Melanocyte of skin (primary cell): ENCODE data around the gene CSN1S1. TPM values are rescaled to one million over a fixed set of nuclear protein-coding genes. Genes with fewer than 3 reads are reported as not detected.

Experiments
- total RNA-seq, 2 donors: library from RNA; depleted of rRNA; stranded (reverse); fragments of >200 nt; gene quantifications; 2 replicates each; pipeline ENCODE4 v1.2.3, GENCODE V29; 2012

The CSN1S1 gene, protein sequence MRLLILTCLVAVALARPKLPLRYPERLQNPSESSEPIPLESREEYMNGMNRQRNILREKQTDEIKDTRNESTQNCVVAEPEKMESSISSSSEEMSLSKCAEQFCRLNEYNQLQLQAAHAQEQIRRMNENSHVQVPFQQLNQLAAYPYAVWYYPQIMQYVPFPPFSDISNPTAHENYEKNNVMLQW
- total RNA-seq: not detected

GRCh38 chr4:69930768-69931167, at the start of gene CSN1S1:
Gene CSN1S1, plus strand, starts transcription at chr4:69931068. Its CDS starts 1,488 bp downstream, at chr4:69932556.

GRCh38 chr4:69965628-69966027, 34.8 kb downstream of the CSN1S1 start, which contains the start of gene CSN2:
Gene CSN2, minus strand, starts transcription at chr4:69965728. Its CDS starts 4,733 bp downstream, at chr4:69960995.

DNA sequence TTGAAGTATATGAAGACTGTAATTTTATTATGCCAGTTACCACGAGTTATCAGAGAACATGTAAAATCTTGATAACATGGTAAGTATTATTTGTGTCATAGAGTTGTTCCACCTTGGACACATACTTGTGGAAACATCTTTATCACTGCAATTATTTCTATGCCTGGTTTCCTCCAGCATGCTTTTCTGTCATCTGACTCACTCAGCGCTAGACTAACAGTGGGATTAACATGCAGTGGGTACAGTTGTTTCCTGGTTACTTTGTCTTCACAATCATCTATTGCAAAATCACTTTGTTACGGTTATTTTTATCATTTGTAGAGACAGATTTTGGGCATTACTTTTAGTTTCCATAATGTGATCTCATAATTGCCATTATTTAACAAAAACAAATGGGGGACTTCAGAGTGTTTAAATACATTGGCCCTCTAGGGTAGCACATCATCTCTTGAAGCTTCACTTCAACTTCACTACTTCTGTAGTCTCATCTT, 64.7 kb downstream of the CSN1S1 start, which contains the start of gene STATH:
STATH (plus strand) TSS at position 441 of the 491 bp plus-strand sequence. CDS start 2,472 bp downstream, outside the sequence.

Other genes starting within 250 kb of the CSN1S1 start
- gene SULT1B1, start 170.4 kb upstream of the CSN1S1 start, total RNA-seq: under 1 TPM in 1 of 2 donors, not detected in 1; under 0.01 TPM
- gene SULT1E1, start 70.9 kb upstream of the CSN1S1 start, total RNA-seq: under 1 TPM in 1 of 2 donors, not detected in 1; under 0.01 TPM
- not detected for gene CSN2, start 34.7 kb downstream of the CSN1S1 start, total RNA-seq
- gene STATH, start 64.9 kb downstream of the CSN1S1 start, total RNA-seq: not detected
- not detected for gene HTN3, start 97.4 kb downstream of the CSN1S1 start, total RNA-seq
- gene HTN1, start 119.4 kb downstream of the CSN1S1 start, total RNA-seq: not detected
- not detected for gene PRR27, start 223.2 kb downstream of the CSN1S1 start, total RNA-seq